Hematopoietic multipotent progenitor cell treated with erythropoietin and hydrocortisone succinate and interleukin-3 and kit ligand, for 15 days (in vitro differentiated cells): ENCODE measurements around the gene ARL6IP4.
"Not testable (repeated sequence)": the region's sequence is repeated elsewhere in the genome, so short reads cannot be mapped to it uniquely, and the experiment has no call there.

Experiments used
- DNase-seq: peaks from one replicate; pipeline ENCODE4 v3.0.0-alpha.2; 2015; ENCODE audit warnings: low spot score

ARL6IP4 gene

GRCh38 chr12:122980183-122981035 lies at the start of gene ARL6IP4:
Gene ARL6IP4, plus strand, starts transcription at chr12:122980681. Its CDS starts 459 bp downstream, at chr12:122981140.
- peak; percentile 48 for DNase-seq

GRCh38 chr12:122932207-122932606 lies 48.3 kb upstream of the ARL6IP4 start:
- no peak for DNase-seq

- no peak for DNase-seq
These were observed 45.8 kb upstream of the ARL6IP4 start for GRCh38 chr12:122934722-122935121.

- DNase-seq, result no peak
These were observed 45.2 kb upstream of the ARL6IP4 start for GRCh38 chr12:122935318-122935717.

GRCh38 chr12:122937622-122938091 lies 42.8 kb upstream of the ARL6IP4 start:
- DNase-seq, result no peak

GRCh38 chr12:122939125-122939524 lies 41.4 kb upstream of the ARL6IP4 start:
- DNase-seq, result no peak

GRCh38 chr12:122941351-122941750 lies 39.1 kb upstream of the ARL6IP4 start:
- not testable (repeated sequence) for DNase-seq

GRCh38 chr12:122942637-122943036 lies 37.8 kb upstream of the ARL6IP4 start:
- DNase-seq, result no peak

GRCh38 chr12:122943196-122943595 lies 37.3 kb upstream of the ARL6IP4 start:
- no peak for DNase-seq

GRCh38 chr12:122944605-122945592 lies 35.6 kb upstream of the ARL6IP4 start:
- no peak for DNase-seq

- DNase-seq, result peak; percentile 83
These were observed 33.7 kb upstream of the ARL6IP4 start for GRCh38 chr12:122946690-122947341.

- no peak for DNase-seq
These were observed 33.1 kb upstream of the ARL6IP4 start for GRCh38 chr12:122947352-122947792.

GRCh38 chr12:122948605-122949004 lies 31.9 kb upstream of the ARL6IP4 start:
- no peak for DNase-seq

- no peak for DNase-seq
These were observed 31.1 kb upstream of the ARL6IP4 start for GRCh38 chr12:122949405-122949804.

GRCh38 chr12:122949816-122950675 lies 30.4 kb upstream of the ARL6IP4 start:
- DNase-seq, result no peak

GRCh38 chr12:122951406-122951805 lies 29.1 kb upstream of the ARL6IP4 start:
- DNase-seq, result no peak

GRCh38 chr12:122951979-122952892 lies 28.2 kb upstream of the ARL6IP4 start:
- peak; percentile 80 for DNase-seq

GRCh38 chr12:122955156-122955555 lies 25.3 kb upstream of the ARL6IP4 start:
- DNase-seq, result no peak

GRCh38 chr12:122956035-122956434 lies 24.4 kb upstream of the ARL6IP4 start:
- DNase-seq, result no peak
